ENCODE measurements around the gene GALNT12. TPM values are rescaled to one million over a fixed set of nuclear protein-coding genes. Genes with fewer than 3 reads are reported as not detected.

The GALNT12 gene
- total RNA-seq, 1 donor: 10.1 TPM

DNA sequence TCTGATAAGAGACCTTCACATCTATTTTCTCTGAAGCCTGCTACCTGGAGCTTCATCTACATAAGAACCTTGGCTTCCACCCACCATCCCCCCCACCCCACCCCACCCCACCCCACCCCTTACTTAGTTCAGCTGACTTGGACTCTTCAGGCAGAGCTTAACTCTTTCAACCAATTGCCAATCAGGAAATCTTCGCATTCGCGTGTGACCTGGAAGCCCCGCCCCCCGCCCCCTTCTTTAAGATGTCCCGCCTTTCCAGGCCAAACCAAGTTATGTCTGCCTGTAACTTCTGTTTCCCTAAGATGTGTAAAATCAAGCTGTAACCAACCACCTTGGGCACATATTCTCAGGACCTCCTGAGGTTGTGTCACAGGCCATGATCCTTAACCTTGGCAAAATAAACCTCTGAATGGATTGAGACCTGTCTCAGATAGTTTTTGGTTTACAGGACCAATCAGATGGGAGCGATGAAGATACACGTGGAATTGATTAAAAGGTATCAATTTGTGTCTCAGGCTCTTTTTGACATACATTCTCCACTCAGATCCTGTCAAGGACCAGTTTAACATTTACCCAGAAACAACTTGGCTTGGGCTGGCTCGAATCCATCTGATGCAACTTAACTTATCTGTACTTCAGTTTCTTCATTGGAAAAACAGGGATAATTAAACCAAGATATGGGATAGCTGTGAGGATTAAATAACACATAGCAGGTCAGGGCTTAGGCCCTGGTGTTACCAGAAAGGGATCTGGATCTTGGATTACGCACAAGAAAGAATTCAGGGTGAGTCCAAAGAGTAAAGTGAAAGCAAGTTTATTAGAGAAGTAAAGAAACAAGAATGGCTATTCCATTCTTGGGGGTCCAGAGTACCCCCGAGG lies 43.6 kb downstream of the GALNT12 start:
- no peak overlapping the region for H3K4me2 ChIP-seq (ENCODE audit: insufficient read depth, low read length)
- no peaks in the 10 kb centered on the region for H3K79me2 ChIP-seq (ENCODE audit: insufficient read depth, low read length)

DNA sequence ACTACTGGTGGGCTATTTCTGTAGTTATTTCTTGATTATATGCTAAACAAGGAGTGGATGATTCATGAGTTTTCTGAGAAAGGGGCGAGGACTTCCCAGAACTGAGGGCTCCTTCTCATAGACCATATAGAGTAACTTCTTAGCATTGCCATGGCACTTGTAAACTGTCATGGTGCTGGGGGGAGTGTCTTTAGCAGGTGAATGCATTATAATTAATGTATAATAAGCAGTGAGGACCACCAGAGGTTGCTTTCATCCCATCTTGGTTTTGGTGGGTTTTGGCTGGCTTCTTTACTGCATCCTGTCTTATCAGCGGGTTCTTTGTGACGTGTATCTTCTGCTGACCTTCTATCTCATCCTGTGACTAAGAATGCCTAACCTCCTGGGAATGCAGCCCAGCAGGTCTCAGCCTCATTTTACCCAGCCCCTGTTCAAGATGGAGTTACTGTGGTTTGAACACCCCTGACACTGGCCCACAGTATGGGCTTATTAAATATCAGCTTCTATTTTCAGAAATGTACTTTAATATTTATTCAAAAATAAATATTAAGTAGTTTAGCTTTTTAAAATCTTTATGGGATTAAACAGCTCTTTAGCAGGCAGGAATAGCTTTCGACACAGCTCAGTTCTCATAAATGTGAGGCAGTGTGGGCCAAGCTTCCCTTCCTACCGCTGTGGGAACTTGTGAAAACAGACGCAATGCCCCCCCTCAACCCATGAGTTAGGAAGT lies 44.4 kb downstream of the GALNT12 start:
- Histone ChIP-seq H3K36me3 (ENCODE audit: insufficient read depth, low read length) (no peaks in the 10 kb centered on the region), H3K4me2 (ENCODE audit: insufficient read depth, low read length) (no peak overlapping the region), H3K4me1 (ENCODE audit: insufficient read depth, low read length) (no peaks in the 10 kb centered on the region), H3K79me2 (ENCODE audit: insufficient read depth, low read length) (no peaks in the 10 kb centered on the region), H3K27ac (ENCODE audit: low read depth, low read length) (no peak overlapping the region), H3K27me3 (ENCODE audit: insufficient read depth, low read length) (peaks cover 5% of the 10 kb centered on the region), H3K9me3 (ENCODE audit: low read depth, low read length) (peaks cover 5% of the 10 kb centered on the region), H2AFZ (ENCODE audit: low read length) (no peak overlapping the region), H3K4me3 (ENCODE audit: insufficient read depth, low read length) (no peak overlapping the region), H4K20me1 (ENCODE audit: insufficient read depth, low read length) (no peaks in the 10 kb centered on the region)
- TF ChIP-seq, protein P1, sequence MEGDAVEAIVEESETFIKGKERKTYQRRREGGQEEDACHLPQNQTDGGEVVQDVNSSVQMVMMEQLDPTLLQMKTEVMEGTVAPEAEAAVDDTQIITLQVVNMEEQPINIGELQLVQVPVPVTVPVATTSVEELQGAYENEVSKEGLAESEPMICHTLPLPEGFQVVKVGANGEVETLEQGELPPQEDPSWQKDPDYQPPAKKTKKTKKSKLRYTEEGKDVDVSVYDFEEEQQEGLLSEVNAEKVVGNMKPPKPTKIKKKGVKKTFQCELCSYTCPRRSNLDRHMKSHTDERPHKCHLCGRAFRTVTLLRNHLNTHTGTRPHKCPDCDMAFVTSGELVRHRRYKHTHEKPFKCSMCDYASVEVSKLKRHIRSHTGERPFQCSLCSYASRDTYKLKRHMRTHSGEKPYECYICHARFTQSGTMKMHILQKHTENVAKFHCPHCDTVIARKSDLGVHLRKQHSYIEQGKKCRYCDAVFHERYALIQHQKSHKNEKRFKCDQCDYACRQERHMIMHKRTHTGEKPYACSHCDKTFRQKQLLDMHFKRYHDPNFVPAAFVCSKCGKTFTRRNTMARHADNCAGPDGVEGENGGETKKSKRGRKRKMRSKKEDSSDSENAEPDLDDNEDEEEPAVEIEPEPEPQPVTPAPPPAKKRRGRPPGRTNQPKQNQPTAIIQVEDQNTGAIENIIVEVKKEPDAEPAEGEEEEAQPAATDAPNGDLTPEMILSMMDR (IDR thresholded peaks at IDR 0.05; ENCODE audit: extremely low read depth, low read depth, low read length): no peak
- DNase-seq (ENCODE audit: insufficient read length, low spot score, missing footprints): no peak

More for the DNA sequence above, 43.6 kb downstream of the GALNT12 start:
- TF ChIP-seq, protein P1 (IDR thresholded peaks at IDR 0.05; ENCODE audit: extremely low read depth, low read depth, low read length): no peak
- H3K36me3 ChIP-seq (ENCODE audit: insufficient read depth, low read length): no peaks in the 10 kb centered on the region
- no peak for DNase-seq (ENCODE audit: insufficient read length, low spot score, missing footprints)
- H4K20me1 ChIP-seq (ENCODE audit: insufficient read depth, low read length): no peaks in the 10 kb centered on the region
- H3K27ac ChIP-seq (ENCODE audit: low read depth, low read length): no peak overlapping the region
- peaks cover 2% of the 10 kb centered on the region for H3K9me3 ChIP-seq (ENCODE audit: low read depth, low read length)
- no peaks in the 10 kb centered on the region for H3K27me3 ChIP-seq (ENCODE audit: insufficient read depth, low read length)
- no peaks in the 10 kb centered on the region for H3K4me1 ChIP-seq (ENCODE audit: insufficient read depth, low read length)
- H3K4me3 ChIP-seq (ENCODE audit: insufficient read depth, low read length): no peak overlapping the region
- no peak overlapping the region for H2AFZ ChIP-seq (ENCODE audit: low read length)

DNA sequence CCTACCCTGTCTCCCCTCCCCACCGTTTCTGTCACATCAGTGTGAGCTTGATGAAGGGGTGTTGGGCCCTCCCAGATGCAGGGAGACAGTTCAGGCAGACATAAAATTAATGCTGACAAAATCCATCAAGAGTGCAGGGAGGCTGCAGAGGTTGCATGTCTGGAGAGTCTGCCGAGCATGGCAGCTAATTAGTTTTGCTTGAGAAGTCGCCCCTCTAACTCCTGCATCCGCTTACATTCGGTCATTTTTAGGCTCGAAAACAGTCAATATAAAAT lies 44.9 kb downstream of the GALNT12 start:
- H3K4me3 ChIP-seq (ENCODE audit: insufficient read depth, low read length): no peak overlapping the region
- DNase-seq (ENCODE audit: insufficient read length, low spot score, missing footprints): no peak
- H3K79me2 ChIP-seq (ENCODE audit: insufficient read depth, low read length): no peaks in the 10 kb centered on the region
- TF ChIP-seq, protein P1 (IDR thresholded peaks at IDR 0.05; ENCODE audit: extremely low read depth, low read depth, low read length): no peak
- H3K36me3 ChIP-seq (ENCODE audit: insufficient read depth, low read length): no peaks in the 10 kb centered on the region
- H3K4me2 ChIP-seq (ENCODE audit: insufficient read depth, low read length): no peak overlapping the region
- no peaks in the 10 kb centered on the region for H4K20me1 ChIP-seq (ENCODE audit: insufficient read depth, low read length)
- H3K9me3 ChIP-seq (ENCODE audit: low read depth, low read length): peaks cover 5% of the 10 kb centered on the region
- no peak overlapping the region for H2AFZ ChIP-seq (ENCODE audit: low read length)
- peaks cover 8% of the 10 kb centered on the region for H3K27me3 ChIP-seq (ENCODE audit: insufficient read depth, low read length)
- H3K4me1 ChIP-seq (ENCODE audit: insufficient read depth, low read length): no peaks in the 10 kb centered on the region
- H3K27ac ChIP-seq (ENCODE audit: low read depth, low read length): no peak overlapping the region

DNA sequence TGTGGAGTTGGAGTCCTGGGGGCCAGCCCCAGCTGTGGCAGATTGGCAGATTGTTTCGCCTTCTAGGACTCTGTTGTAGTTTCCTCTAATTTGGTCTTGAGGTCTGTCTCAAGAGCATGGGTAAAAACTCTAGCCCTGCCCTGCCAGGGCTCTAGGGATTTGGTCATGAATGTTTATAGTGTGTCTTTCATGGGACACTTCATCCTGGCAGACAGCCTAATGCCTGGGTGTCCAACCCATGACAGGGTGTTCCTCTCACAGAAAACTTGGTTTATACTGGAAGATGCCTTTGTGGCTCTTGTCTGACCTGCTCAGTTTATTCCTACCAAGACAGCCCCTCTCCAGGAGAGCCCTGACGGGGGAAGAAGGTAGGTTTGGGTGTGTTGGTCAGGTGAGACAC lies 45.5 kb downstream of the GALNT12 start:
- no peak overlapping the region for H2AFZ ChIP-seq (ENCODE audit: low read length)
- no peak for DNase-seq (ENCODE audit: insufficient read length, low spot score, missing footprints)
- TF ChIP-seq, protein P1 (IDR thresholded peaks at IDR 0.05; ENCODE audit: extremely low read depth, low read depth, low read length): no peak

More for the DNA sequence above, 45.5 kb downstream of the GALNT12 start:
- Histone ChIP-seq H3K4me3 (ENCODE audit: insufficient read depth, low read length) (no peak overlapping the region), H3K79me2 (ENCODE audit: insufficient read depth, low read length) (no peaks in the 10 kb centered on the region), H3K36me3 (ENCODE audit: insufficient read depth, low read length) (no peaks in the 10 kb centered on the region), H4K20me1 (ENCODE audit: insufficient read depth, low read length) (no peaks in the 10 kb centered on the region), H3K27ac (ENCODE audit: low read depth, low read length) (no peak overlapping the region), H3K4me2 (ENCODE audit: insufficient read depth, low read length) (no peak overlapping the region), H3K4me1 (ENCODE audit: insufficient read depth, low read length) (no peaks in the 10 kb centered on the region), H3K9me3 (ENCODE audit: low read depth, low read length) (peaks cover 5% of the 10 kb centered on the region), H3K27me3 (ENCODE audit: insufficient read depth, low read length) (peaks cover 9% of the 10 kb centered on the region)

Measured in osteoblast (primary cell).